GM12874 (cell line): Measurements from ENCODE around the gene TNFRSF17.

Experiments used
- CTCF ChIP-seq: IDR thresholded peaks from 2 replicates; pipeline ENCODE4 v1.5.1; 2011; ENCODE audit warnings: low read depth, mild to moderate bottlenecking, control low read depth, low read length, moderate library complexity; ENCODE audit not compliant: insufficient read depth

The TNFRSF17 gene

GRCh38 chr16:11979013-11979672 lies 14.1 kb downstream of the TNFRSF17 start:
- TF ChIP-seq CTCF = no peak

GRCh38 chr16:11980136-11980844 lies 15.3 kb downstream of the TNFRSF17 start:
- TF ChIP-seq CTCF = no peak

GRCh38 chr16:11985250-11985649 lies 20.2 kb downstream of the TNFRSF17 start:
- no peak for TF ChIP-seq CTCF

GRCh38 chr16:11986521-11987057 lies 21.6 kb downstream of the TNFRSF17 start:
- TF ChIP-seq CTCF = no peak

GRCh38 chr16:11988258-11988978 lies 23.4 kb downstream of the TNFRSF17 start:
- TF ChIP-seq CTCF = no peak

- TF ChIP-seq CTCF = no peak
Measured at GRCh38 chr16:11990702-11991390, 25.8 kb downstream of the TNFRSF17 start.

- no peak for TF ChIP-seq CTCF
Measured at GRCh38 chr16:11992008-11992584, 27.1 kb downstream of the TNFRSF17 start.
